ENCODE measurements around the gene CDK14. TPM values are rescaled to one million over a fixed set of nuclear protein-coding genes. Genes with fewer than 3 reads are reported as not detected.
"Not testable (repeated sequence)": the region's sequence is repeated elsewhere in the genome, so short reads cannot be mapped to it uniquely, and the experiment has no call there.

CDK14 gene
- total RNA-seq, 8 experiments from 2014 or later, result 9.9 to 50.5 (median 13.3) TPM

DNA sequence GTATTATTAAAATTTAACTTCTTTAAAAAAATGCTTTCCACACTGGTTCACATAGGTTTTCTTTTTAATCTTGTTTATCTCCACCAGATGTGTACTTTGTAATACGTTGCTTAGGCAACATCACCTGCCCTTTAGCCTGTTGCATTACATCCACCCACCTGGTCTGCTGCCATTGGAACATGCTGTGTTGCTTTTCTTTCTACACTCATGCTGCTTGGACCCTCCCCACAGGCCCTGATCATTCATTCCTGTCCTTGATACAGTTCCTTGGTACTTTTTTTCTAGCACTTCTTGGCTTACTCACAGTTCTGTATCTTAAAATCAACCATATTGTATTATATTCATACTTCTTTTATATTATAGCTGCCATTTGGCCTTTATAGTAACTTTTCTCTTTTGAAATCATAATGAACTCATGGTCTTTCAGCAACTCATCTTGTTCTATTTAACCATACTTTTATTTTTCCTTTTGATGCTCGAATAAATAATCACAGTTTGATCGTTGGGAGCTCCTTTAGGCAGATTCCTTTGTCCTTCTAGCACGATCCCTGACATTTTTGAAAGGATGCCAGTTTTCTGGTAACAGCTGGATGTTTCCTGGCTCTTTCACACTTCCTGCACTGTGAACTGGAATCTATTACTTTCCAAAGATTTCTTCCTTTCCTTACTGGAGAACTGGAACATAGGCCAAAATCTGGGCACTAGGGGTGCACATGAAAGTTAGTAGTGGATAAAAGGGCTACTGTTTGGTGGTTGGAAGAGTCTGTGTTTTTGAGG lies 125.1 kb downstream of the CDK14 start:
- Histone ChIP-seq H3K27ac (no peak overlapping the region), H3K4me1 (replicated peaks in 1 of 2) (no peaks in the 10 kb centered on the region), H3K4me3 (no peak overlapping the region)
- ATAC-seq (replicated peaks in 6 of 8), result peak in 1 of 8 experiments; percentile 32
- in situ Hi-C loops (cut with MboI; ENCODE audit: low pct_unique_long_range_greater_than_20kb in 2 of 9, low sequenced_read_pairs in 9 of 9, unreplicated experiment in 9 of 9), result loop anchor here in 1 of 9 experiments (25.0 kb wide), 1 partner anchor 316 kb away; no protein-coding TSS in a partner anchor
- 13 to 100% (median 73%) methylated on average over 1 to 4 of the region's 4 CpGs for WGBS, 10 experiments

DNA sequence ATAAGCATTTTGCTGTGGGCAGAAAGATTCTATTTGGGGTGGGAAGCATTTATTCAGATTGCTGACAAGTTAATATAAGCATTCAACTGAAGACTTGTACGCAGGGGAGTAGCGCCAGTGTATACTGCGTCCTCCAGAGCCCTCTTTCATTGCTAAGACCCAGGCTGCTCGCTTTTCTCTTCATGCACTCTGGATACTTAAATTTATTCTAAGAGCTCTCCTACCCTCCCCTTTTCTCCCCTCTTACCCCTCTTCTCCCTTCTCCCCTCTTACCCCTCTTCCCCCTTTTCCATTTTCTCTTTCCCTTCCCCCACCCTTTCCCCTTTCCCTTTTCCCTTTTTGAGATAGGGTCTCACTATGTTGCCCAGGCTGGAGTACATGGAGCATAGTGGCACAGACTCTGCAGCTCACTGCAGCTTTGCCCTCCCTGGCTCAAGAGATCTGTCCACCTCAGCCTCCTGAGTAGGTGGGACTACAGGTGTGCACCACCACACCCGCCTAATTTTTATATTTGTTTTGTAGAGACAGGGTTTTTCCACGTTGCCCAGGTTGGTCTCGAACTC lies 125.8 kb downstream of the CDK14 start:
- WGBS, 10 experiments, result 93 to 100% (median 98%) methylated on average over 1 to 4 of the region's 7 CpGs; no CpG with 5 or more reads in 6 of the 10 experiments
- Histone ChIP-seq H3K27ac (no peak overlapping the region), H3K4me1 (replicated peaks in 1 of 2) (no peaks in the 10 kb centered on the region), H3K4me3 (no peak overlapping the region)
- no peak for ATAC-seq (replicated peaks in 6 of 8)
- in situ Hi-C loops (cut with MboI; ENCODE audit: low pct_unique_long_range_greater_than_20kb in 2 of 9, low sequenced_read_pairs in 9 of 9, unreplicated experiment in 9 of 9), result loop anchor here in 1 of 9 experiments (25.0 kb wide), 1 partner anchor 315 kb away; no protein-coding TSS in a partner anchor

DNA sequence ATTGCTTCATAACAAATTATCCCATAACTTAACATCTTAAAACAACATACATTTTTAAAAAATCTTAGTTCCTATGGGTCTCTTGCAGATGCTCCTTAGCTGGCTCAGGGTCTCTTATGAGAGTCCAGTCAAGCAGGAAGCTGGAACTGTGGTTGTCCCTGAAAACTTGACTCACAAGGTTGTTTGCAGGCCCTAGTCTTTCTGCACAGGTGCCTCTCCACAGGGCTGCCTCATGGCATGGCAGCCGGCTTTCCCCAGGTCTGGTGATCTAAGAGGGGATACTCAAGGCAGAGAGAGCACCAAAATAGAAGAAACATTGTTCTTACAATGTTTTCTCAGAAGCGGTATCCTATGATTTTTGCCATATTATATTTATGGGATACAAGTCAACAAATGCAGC lies 127.1 kb downstream of the CDK14 start:
- Histone ChIP-seq H3K4me1 (replicated peaks in 1 of 2) (no peaks in the 10 kb centered on the region), H3K4me3 (no peak overlapping the region), H3K27ac (no peak overlapping the region)
- 78 to 100% (median 100%) methylated on average over 1 of the region's 2 CpGs; no CpG with 5 or more reads in 6 of the 10 experiments for WGBS, 10 experiments
- no peak for ATAC-seq (replicated peaks in 6 of 8)
- in situ Hi-C loops (cut with MboI; ENCODE audit: low pct_unique_long_range_greater_than_20kb in 2 of 9, low sequenced_read_pairs in 9 of 9, unreplicated experiment in 9 of 9), result loop anchor here in 1 of 9 experiments (25.0 kb wide), 1 partner anchor 314 kb away; no protein-coding TSS in a partner anchor

DNA sequence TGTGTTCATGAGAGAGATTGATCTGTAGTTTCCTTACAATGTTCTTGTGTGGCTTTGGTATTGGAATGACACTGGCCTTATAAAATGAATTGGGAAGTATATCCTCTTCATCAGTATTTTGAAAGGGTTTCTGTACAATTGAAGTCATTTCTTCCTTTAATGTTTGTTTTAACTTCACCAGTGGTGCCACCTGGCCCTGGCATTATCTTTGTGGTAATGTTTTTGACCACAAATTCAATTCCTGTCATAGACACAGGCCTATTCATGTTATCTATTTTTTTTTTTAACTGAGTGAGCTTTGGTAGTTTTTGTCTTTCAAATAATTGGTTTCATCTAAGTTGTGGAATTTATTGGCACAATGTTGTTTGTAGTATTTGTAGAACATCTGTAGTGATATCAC lies 127.7 kb downstream of the CDK14 start:
- H3K27ac ChIP-seq, result no peak overlapping the region
- no peak for ATAC-seq (replicated peaks in 6 of 8)
- in situ Hi-C loops (cut with MboI; ENCODE audit: low pct_unique_long_range_greater_than_20kb in 2 of 9, low sequenced_read_pairs in 9 of 9, unreplicated experiment in 9 of 9), result loop anchor here in 1 of 9 experiments (25.0 kb wide), 1 partner anchor 313 kb away; no protein-coding TSS in a partner anchor
- H3K4me3 ChIP-seq, result no peak overlapping the region
- no peaks in the 10 kb centered on the region for H3K4me1 ChIP-seq (replicated peaks in 1 of 2)

DNA sequence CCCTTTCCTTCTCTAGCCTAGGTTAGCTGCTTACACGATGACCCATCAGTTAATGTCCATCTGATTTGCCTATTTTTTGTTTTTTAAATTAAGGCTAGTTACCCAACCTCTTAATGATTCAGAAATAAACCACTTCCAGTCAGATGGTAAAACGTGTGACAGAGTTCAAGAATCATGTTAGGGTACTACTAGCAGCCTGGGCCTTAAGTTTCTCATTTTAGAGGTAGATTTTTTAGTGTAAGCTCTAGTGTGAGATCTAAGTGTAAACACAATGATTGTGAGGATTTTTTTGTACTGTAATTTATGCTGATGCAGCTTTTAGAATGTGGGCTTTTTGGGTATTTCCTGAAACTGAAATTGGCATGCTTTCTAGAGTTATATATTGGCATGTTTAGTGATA lies 130.0 kb downstream of the CDK14 start:
- WGBS, 10 experiments, result 0 to 64% (median 20%) methylated on average over 1 to 2 of the region's 2 CpGs; no CpG with 5 or more reads in 1 of the 10 experiments

DNA sequence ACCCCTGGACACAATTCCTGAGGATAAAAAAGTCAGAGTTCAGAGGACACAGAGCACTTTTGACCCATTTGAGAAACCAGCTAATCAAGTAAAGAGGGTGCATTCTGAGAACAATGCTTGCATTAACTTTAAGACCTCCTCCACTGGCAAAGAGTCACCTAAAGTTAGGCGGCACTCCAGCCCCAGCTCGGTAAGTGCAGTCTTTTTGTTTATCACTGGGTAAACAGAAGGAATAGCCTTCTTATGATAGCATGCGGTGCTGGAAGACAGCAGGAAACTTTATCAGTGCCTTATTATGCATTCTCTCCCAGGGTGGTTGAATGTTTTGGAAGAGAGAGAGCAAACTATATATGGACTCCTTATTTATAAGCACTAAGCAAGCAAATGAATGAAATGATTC lies 130.5 kb downstream of the CDK14 start:
- in situ Hi-C loops (cut with MboI; ENCODE audit: low pct_unique_long_range_greater_than_20kb in 2 of 9, low sequenced_read_pairs in 9 of 9, unreplicated experiment in 9 of 9), result no loop called here
- Histone ChIP-seq H3K4me3 (no peak overlapping the region), H3K27ac (no peak overlapping the region), H3K4me1 (replicated peaks in 1 of 2) (no peaks in the 10 kb centered on the region)
- ATAC-seq (replicated peaks in 6 of 8), result peak in 3 of 8 experiments; percentile 24 to 55 (median 46)
- WGBS, 10 experiments, result 0 to 80% (median 26%) methylated on average over 1 to 3 of the region's 3 CpGs; no CpG with 5 or more reads in 1 of the 10 experiments

More for the DNA sequence above, 130.0 kb downstream of the CDK14 start:
- Histone ChIP-seq H3K4me3 (no peak overlapping the region), H3K27ac (no peak overlapping the region), H3K4me1 (replicated peaks in 1 of 2) (no peaks in the 10 kb centered on the region)
- ATAC-seq (replicated peaks in 6 of 8), result no peak
- in situ Hi-C loops (cut with MboI; ENCODE audit: low pct_unique_long_range_greater_than_20kb in 2 of 9, low sequenced_read_pairs in 9 of 9, unreplicated experiment in 9 of 9), result no loop called here

DNA sequence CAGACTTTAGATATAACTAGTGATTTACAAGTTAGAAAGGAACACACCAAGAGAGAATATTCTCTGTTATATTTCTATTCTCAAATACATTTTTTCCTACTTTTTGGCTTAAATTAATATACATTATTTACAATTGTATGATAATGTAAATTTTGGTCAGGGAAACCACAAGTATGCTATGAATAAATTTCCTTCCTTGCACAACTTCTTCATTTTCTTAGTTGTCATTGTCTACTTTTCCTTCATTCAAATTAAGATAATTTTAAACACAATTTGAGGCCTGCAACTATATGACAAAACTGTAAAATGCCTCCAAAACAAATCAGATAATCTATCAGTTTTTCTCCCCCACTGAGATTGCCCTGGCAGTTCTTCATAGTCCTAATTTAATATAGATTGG lies 131.3 kb downstream of the CDK14 start:
- Histone ChIP-seq H3K4me3 (no peak overlapping the region), H3K27ac (no peak overlapping the region)
- in situ Hi-C loops (cut with MboI; ENCODE audit: low pct_unique_long_range_greater_than_20kb in 2 of 9, low sequenced_read_pairs in 9 of 9, unreplicated experiment in 9 of 9), result no loop called here

DNA sequence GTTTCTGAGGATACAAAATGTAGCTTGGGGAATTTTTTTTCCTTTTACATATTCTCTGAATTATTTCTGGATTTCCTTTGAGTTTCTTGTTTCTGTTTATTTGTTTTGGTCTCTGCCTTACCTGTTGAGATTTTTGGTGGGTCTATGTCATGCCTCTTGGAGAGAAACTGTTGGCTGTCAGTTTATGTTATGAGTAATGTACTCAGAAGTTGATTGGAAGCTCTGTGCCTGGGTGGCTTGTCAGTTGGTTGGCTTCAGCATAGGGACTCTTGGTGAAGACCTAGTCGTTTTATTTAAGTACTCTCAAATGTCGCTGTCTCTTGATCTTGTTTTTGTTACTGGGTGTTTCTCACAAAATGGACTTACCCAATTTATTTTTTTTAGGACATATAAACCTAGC lies 132.4 kb downstream of the CDK14 start:
- no peak for ATAC-seq (replicated peaks in 6 of 8)
- Histone ChIP-seq H3K4me3 (no peak overlapping the region), H3K4me1 (replicated peaks in 1 of 2) (no peaks in the 10 kb centered on the region), H3K27ac (no peak overlapping the region)
- in situ Hi-C loops (cut with MboI; ENCODE audit: low pct_unique_long_range_greater_than_20kb in 2 of 9, low sequenced_read_pairs in 9 of 9, unreplicated experiment in 9 of 9), result no loop called here
- 75 to 100% (median 85%) methylated on average over 1 to 2 of the region's 2 CpGs; no CpG with 5 or more reads in 1 of the 10 experiments for WGBS, 10 experiments

More for the DNA sequence above, 131.3 kb downstream of the CDK14 start:
- no peaks in the 10 kb centered on the region for H3K4me1 ChIP-seq (replicated peaks in 1 of 2)
- ATAC-seq (replicated peaks in 6 of 8), result no peak

DNA sequence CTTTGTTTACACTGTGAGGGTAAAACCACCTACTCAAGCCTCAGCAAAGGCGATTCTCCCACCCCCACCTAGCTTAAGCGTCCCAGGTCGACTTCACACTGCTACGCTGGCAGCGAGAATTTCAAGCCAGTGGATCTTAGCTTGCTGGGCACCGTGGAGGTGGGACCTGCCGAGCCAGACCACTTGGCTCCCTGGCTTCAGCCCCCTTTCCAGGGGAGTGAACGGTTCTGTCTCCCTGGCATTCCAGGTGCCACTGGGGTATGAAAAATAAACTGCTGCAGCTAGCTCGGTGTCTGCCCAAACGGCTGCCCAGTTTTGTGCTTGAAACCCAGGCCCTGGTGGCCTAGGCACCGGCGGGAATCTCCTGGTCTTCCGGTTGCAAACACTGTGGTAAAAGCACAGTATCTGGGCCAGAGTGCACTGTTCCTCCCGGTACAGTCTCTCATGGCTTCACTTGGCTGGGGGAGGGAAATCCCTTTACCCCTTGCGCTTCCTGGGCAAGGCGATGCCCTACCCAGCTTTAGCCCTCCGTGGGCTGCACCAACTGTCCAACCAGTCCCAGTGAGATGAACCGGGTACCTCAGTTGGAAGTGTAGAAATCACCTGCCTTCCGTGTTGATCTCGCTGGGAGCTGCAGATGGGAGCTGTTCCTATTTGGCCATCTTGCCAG lies 139.6 kb downstream of the CDK14 start:
- H3K27ac ChIP-seq; ATAC-seq (replicated peaks in 6 of 8); in situ Hi-C loops (cut with MboI; ENCODE audit: low pct_unique_long_range_greater_than_20kb in 2 of 9, low sequenced_read_pairs in 9 of 9, unreplicated experiment in 9 of 9); H3K4me1 ChIP-seq (replicated peaks in 1 of 2); H3K4me3 ChIP-seq: not testable (repeated sequence)
- 85 to 100% (median 100%) methylated on average over 1 to 13 of the region's 20 CpGs; no CpG with 5 or more reads in 1 of the 10 experiments for WGBS, 10 experiments

DNA sequence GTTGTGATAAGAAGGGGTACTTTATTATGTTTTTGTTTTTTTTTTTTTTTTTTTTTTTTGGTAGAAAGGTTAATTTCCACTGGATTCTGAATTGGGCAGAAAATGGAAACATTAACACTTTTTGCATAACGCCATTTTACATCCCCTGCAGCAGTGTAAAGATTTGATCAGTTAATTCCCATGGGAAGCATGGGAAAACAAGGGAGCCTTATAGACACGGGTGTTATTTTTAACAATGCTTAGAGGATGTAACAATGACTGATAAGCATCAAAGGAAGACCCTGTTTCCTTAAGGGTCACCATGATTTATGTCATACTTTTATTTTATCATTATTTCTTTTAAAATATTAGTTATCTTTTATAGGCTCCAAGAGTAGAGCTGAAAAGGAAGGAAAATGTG lies 140.2 kb downstream of the CDK14 start:
- Histone ChIP-seq H3K4me1 (replicated peaks in 1 of 2) (no peaks in the 10 kb centered on the region), H3K4me3 (no peak overlapping the region), H3K27ac (no peak overlapping the region)
- no peak for ATAC-seq (replicated peaks in 6 of 8)
- in situ Hi-C loops (cut with MboI; ENCODE audit: low pct_unique_long_range_greater_than_20kb in 2 of 9, low sequenced_read_pairs in 9 of 9, unreplicated experiment in 9 of 9), result no loop called here
- 75 to 100% (median 91%) methylated on average over 1 to 2 of the region's 2 CpGs for WGBS, 10 experiments

DNA sequence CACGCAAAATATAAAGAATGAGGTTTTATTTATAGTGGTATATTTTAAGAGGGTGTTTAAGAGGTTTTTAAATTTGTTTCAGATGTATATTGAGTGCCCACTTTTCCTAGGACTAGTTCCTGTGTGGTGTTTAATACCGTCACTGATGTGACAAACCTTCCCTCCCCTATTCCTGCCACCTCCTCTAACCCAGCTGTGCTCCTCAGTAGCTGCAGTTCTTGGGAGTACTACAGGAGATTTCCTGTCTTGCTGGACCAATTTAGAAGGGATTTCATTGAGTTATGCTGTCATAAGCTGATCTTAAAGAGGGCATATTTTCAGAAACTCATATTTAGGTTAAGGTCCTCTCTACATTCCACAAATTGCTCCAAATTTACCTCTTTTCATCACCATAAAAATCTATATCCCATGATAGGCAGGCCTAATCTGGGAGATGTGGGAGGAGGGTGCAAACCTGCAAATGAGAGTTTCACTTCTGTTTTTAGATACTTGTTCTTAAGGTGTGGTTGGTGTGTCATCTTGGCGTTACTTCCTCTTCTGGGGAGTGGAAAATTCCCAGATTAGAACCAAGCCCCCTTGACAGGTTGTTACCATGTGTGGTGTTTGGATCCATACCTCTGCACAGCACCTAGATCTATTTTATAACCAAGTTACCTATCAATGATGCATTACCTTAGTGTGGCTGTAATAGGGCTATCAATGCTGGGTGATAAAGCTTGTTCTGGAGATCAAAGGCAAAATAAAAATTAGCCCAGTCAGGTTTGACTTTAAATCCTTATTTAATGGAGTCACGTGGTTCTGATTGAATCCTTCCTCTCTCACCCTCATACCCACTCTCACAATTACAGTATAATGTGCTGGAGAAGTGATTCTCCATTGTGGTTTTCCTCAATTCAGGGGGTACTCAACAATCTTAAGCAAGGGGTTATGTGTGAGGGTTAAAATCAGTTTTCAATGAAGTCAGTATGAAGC lies 141.1 kb downstream of the CDK14 start:
- in situ Hi-C loops (cut with MboI; ENCODE audit: low pct_unique_long_range_greater_than_20kb in 2 of 9, low sequenced_read_pairs in 9 of 9, unreplicated experiment in 9 of 9), result no loop called here
- ATAC-seq (replicated peaks in 6 of 8), result peak in 1 of 8 experiments; percentile 72
- Histone ChIP-seq H3K4me3 (no peak overlapping the region), H3K27ac (no peak overlapping the region), H3K4me1 (replicated peaks in 1 of 2) (no peaks in the 10 kb centered on the region)
- WGBS, 10 experiments, result 70 to 100% (median 92%) methylated on average over 1 to 4 of the region's 4 CpGs

DNA sequence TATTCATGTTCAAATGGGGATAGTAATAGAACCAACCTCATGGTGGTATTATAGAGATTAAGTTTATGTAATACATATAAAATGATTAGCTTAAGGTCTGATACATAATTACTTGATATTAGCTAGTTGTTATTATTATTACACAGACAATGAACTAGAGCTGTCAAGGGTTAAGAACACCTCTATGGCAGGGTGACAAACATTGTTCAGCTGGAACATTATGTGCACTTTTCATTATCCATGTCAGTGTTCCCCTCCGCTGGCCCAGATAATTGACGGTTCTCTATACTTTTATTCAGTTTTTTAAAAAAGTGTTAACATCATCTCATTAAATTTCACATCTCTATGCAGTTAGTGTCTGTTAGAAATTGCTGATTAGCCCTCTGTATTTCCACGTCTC lies 142.1 kb downstream of the CDK14 start:
- Histone ChIP-seq H3K27ac (no peak overlapping the region), H3K4me1 (replicated peaks in 1 of 2) (no peaks in the 10 kb centered on the region), H3K4me3 (no peak overlapping the region)
- in situ Hi-C loops (cut with MboI; ENCODE audit: low pct_unique_long_range_greater_than_20kb in 2 of 9, low sequenced_read_pairs in 9 of 9, unreplicated experiment in 9 of 9), result no loop called here
- 80 to 100% (median 86%) methylated on average over 1 to 3 of the region's 3 CpGs; no CpG with 5 or more reads in 3 of the 10 experiments for WGBS, 10 experiments
- ATAC-seq (replicated peaks in 6 of 8), result no peak

Measured in motor neuron (in vitro differentiated cells).